GM18508 (cell line): Measurements from ENCODE around the gene RALGAPB.
"Not testable (repeated sequence)": the region's sequence is repeated elsewhere in the genome, so short reads cannot be mapped to it uniquely, and the experiment has no call there.

Experiments used
- ATAC-seq: cut with Tn5 transposase; IDR thresholded peaks from one replicate; pipeline ENCODE4 v1.9.1; 2021; ENCODE audit warnings: moderate number of reproducible peaks; ENCODE audit not compliant: insufficient read depth, unreplicated experiment

RALGAPB gene

GRCh38 chr20:38446441-38447209 lies 26.0 kb upstream of the RALGAPB start:
- peak; percentile 43 for ATAC-seq

- no peak for ATAC-seq
Measured at GRCh38 chr20:38447251-38447661, 25.4 kb upstream of the RALGAPB start.

GRCh38 chr20:38447931-38448675 lies 24.5 kb upstream of the RALGAPB start:
- ATAC-seq: no peak

- ATAC-seq: no peak
Measured at GRCh38 chr20:38449046-38449445, 23.6 kb upstream of the RALGAPB start.

- ATAC-seq: no peak
Measured at GRCh38 chr20:38450412-38450975, 22.1 kb upstream of the RALGAPB start.

- ATAC-seq: no peak
Measured at GRCh38 chr20:38452880-38453624, 19.6 kb upstream of the RALGAPB start.

GRCh38 chr20:38453941-38454340 lies 18.7 kb upstream of the RALGAPB start:
- no peak for ATAC-seq

GRCh38 chr20:38454556-38455473 lies 17.8 kb upstream of the RALGAPB start:
- no peak for ATAC-seq

GRCh38 chr20:38458314-38458713 lies 14.3 kb upstream of the RALGAPB start:
- ATAC-seq: no peak

GRCh38 chr20:38460040-38460623 lies 12.5 kb upstream of the RALGAPB start:
- no peak for ATAC-seq

GRCh38 chr20:38460631-38461030 lies 12.0 kb upstream of the RALGAPB start:
- ATAC-seq: not testable (repeated sequence)

- not testable (repeated sequence) for ATAC-seq
Measured at GRCh38 chr20:38461167-38461566, 11.5 kb upstream of the RALGAPB start.

- not testable (repeated sequence) for ATAC-seq
Measured at GRCh38 chr20:38461569-38461968, 11.1 kb upstream of the RALGAPB start.

- ATAC-seq: no peak
Measured at GRCh38 chr20:38466171-38466570, 6.5 kb upstream of the RALGAPB start.

GRCh38 chr20:38466983-38467382 lies 5.7 kb upstream of the RALGAPB start:
- ATAC-seq: no peak

- ATAC-seq: no peak
Measured at GRCh38 chr20:38471245-38471644, 1.4 kb upstream of the RALGAPB start.

GRCh38 chr20:38471987-38472512 lies 593 bp upstream of the RALGAPB start:
- ATAC-seq: no peak

- no peak for ATAC-seq
Measured at GRCh38 chr20:38473367-38473795, 738 bp downstream of the RALGAPB start.

GRCh38 chr20:38477747-38478146 lies 5.1 kb downstream of the RALGAPB start:
- no peak for ATAC-seq
